HG03045 (cell line): Measurements from ENCODE around the gene IGFBP1.

Experiments used
- ATAC-seq: cut with Tn5 transposase; IDR thresholded peaks from one replicate; pipeline ENCODE4 v1.9.1; 2021; ENCODE audit warnings: mild to moderate bottlenecking, moderate library complexity; ENCODE audit not compliant: unreplicated experiment

The IGFBP1 gene

DNA sequence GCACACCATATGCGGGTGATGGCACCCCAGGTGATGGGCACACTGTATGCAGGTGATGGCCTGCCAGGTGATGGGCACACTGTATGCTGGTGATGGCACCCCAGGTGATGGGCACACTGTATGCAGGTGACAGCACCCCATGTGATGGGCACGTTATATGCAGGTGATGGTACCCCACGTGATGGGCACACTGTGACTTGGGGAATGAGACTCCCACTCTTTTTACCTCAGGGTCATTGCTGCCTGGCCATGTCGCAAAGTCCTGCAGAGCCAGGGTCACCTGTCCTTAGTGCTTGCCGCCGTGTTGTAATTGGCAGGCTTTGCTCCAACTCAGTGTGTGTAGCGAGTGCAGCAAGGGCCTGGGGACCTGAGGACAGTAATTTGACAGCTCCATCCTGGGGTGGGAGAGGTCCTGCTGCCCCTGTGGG is 7.8 kb upstream of the IGFBP1 start:
- no peak for ATAC-seq

DNA sequence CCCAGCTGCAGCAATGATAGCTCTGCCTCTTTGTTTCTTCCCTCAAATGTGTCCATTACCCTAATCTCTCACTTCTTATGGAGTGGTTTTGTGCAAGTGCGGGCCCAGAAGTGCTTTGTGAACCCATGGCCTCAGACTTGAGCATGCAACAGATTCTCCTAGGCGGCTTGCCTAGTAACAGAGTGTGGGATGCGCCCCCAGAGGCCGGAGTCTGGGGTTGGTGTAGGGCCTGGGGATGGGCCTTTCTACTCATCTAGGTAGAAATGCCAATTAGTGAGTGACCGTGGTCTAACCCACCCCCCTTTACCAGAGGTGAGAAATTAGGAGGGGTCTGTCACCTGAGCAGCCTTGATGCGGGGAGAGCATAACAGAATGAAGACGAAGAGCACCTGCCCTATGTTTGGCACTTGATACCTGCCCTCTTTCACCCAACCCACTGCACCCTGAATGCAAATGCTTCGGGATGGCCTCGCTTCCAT is 7.0 kb upstream of the IGFBP1 start:
- ATAC-seq: no peak

DNA sequence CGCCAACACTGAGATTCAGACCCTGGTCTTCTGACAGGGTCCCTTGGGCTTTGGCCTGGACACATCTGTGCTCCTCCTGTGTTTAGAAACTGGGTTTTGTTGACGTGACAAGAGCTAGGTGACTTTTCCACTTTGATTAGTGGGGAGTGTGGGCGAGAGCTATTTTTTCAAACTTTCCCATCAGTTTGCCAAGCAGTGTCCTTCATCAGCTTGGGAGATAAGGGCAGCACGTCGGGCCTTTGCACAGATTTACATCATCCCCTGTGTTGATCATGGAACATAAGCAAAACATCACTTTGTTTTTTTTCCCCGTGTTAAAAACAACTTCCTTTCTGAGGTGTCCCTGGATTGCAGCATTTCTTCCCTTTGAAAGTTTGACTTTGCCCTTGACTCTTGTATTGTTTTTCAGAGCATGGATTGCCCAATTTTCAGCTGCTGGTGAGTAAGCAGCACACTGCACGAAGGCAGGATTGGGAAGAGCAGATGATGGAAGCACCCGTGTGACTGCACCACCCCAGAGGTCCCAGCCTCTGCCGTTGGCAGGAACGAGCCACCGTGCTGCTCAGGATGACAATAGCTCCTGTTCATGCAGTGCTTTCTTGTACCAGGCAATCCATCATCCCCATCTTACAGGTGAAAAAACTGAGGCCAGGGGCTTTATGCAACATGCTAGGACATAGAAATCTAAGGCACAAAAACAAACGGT is 6.4 kb upstream of the IGFBP1 start:
- no peak for ATAC-seq

DNA sequence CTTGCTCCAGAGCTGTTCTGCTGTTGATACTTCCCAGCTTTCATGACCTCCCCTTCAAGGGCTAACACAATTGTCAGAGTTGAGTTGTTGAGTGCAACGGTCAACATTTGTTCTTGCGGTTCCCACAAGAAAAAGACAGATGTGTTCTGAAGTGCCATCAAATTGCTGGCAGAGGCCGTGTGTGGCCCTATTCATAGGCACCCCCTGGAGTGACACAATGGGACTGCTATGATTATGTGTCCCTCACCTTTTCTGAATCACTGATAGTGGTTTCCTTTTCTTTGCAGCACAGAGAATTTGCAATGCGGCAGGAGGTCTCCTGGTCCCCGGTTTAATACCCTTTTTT is 5.8 kb upstream of the IGFBP1 start:
- ATAC-seq: no peak

DNA sequence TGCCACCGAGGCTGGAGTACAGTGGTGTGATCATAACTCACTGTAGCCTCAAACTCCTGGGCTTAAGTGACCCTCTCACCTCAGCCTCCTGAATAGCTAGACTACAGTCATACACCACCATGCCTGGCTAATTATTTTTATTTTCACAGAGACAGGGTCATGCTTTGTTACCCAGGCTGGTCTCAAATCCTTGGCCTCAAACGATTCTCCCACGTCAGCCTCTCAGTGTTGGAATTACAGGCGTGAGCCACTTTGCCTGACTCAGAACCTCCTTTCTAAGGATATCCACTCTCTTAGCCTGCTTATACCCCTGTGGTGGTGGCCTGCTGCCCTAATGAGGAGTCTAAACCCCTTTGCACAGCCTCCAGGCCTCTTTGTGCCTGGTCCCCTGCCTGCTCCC is 4.2 kb upstream of the IGFBP1 start:
- ATAC-seq: no peak

DNA sequence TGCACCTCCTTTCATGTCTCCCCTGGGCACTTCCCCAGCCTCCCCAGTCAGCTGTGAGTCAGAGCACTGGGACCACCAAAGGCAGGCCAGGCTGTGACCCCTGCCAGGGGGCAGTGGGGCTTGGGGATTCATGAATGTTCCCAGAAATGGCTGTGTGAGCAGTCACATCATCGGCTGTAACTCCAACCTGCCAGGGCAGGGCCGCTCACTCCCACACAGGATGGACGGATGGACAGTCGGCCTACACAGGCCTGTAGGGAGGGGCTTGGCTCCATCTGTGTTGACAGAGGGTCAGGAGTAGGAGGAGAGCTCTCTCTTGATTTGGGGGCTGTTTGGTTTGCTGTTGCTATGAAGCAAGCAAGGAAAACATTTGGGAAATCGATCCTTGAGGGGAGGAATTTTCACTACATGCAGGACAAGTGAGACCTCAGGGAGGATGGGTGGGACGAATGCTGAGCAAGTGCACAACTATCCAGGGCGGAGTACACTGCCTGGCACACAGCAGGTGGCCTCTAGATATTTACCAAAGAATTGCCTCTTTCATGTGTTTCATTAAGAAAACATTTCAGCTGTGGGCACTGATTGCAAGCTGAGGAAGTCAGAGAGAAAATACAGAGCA is 2.9 kb upstream of the IGFBP1 start:
- ATAC-seq: no peak

DNA sequence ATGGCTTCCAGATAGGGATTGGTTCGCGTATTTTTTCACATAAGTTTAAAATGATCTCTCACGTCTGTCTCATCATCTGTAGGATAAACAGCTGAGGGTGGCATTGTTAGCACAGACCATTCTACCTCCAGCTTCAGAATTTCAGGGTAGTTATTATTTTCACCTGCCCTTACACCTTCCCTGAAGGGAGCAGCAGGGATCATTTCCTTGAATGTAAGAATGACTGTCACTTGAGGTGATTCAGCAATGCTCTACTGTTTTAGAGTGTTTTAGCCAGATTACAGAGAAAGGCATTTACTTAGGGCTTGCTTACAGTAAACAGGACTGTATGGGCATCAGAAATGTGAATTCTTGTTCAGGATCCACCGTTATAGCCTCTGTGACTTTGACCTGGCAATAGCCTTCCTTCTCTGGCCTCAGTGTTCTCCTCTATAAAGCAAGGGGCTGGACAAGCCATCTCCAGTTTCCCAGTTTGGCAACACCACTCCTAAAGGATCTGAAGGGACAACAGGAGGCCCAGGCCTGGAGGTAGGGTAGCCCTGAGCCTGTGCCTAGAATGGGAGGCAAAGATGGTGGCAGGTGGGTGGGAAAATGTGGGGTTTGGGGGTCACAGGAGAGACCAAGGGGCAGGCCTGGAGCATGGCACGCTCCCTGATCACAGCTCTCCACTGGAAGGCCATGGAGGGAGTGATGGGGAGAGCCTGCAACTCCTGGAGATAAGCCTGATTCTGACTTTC is 1.2 kb upstream of the IGFBP1 start:
- no peak for ATAC-seq

DNA sequence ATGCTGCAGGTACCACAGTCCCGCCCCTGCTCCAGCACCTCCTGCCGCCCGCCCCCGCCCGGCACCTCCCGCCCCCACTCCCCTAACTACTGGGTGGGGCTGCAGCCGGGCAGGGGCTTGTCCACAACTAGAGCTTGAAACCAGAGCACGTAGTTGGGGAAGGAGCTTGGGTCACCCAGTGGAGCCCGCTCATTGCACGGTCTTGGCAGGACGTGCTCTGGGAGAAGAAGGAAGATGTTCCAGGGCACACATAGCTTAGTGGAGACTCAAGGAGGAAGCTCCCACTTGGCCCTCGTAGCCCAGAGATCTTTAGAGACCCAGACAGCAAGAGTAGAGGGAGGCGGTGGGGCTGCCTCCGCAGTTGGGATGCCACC is 692 bp downstream of the IGFBP1 start:
- no peak for ATAC-seq

DNA sequence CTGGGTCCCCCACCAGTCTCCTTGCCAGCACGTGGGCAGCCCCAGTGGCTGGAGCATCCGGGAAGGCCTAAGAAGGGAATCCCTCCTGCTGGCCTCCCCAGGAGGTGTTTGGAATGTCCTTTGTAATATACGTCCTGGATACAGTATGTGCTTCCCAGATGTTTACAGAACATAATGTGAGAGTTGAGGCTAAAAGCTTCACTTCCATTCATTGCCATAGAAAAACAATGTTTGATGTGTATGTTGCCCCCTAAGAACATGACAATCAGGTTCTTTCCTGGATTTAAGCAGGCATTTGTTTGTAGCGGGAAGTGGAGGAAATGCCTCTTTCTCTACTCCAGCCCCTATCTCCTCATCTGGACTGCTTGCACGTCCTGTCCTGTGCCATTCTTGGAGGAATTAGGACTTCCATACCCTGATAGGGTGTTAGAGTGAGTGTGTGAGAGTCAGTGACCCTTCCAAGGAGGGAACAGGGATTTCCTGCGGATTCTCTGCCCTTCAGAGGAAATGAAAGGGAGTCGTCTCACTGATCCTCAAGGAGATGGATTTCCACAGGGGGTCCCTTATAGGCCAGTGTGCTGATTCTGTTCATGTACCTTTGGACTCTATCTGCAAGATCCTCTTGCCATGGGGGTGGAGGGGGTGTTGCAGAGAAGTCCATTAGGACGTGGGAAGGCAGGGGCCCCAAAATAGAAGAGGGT is 1.2 kb downstream of the IGFBP1 start:
- no peak for ATAC-seq

DNA sequence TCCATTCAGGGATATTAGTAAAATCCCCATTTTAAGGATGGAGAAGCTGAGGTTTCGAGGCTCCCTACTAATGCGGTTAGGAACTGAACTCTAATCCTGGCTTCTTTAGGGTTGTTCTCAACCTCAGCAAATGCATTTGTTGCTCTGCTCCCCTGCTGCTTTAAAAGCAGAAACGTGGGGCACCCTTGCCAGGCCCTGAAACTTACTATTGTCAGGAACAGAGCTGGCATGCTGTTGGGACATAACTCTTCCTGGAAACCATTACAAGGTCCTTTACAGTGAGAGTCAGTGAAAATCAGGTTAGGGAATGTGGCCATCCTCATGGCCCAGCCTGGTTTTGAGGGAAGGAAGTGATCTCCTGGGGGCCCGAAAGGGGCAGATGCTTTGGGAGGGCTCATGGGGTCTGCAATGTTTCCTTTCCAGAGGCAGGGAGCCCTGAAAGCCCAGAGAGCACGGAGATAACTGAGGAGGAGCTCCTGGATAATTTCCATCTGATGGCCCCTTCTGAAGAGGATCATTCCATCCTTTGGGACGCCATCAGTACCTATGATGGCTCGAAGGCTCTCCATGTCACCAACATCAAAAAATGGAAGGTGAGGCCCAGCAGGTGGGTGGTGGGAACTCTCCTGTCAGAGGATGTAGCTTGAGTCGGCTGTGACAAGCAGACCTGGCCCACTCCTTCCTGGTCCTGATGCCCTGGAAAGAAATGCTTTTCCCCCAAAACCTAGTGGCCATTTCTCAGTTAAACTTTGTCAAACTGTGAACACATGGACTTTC is 2.0 kb downstream of the IGFBP1 start:
- ATAC-seq: no peak

DNA sequence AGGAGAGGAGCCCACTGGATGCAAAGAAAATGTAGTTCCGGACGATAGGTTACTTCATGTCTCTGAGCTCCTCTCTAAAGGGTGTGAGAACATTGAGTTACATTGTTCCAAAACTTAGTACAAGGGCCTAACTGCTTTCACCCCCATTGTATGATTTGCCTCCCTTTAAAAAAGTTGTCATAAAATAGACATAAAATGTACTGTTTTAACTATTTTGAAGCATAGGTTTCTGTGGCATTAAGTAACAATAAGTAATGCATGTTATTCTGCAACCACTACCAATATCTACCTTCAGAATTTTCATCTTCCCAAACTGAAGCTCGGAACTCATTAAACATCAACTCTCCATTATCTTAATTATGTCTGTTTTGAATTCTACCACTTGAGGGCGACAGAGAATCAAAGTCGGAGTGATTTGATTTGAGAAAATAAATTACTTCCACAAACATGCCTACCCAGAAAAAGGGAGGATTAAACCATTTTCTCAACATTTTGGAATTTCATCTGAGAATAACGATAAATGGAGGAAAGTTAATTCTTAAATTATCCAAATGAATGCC is 2.7 kb downstream of the IGFBP1 start:
- no peak for ATAC-seq

DNA sequence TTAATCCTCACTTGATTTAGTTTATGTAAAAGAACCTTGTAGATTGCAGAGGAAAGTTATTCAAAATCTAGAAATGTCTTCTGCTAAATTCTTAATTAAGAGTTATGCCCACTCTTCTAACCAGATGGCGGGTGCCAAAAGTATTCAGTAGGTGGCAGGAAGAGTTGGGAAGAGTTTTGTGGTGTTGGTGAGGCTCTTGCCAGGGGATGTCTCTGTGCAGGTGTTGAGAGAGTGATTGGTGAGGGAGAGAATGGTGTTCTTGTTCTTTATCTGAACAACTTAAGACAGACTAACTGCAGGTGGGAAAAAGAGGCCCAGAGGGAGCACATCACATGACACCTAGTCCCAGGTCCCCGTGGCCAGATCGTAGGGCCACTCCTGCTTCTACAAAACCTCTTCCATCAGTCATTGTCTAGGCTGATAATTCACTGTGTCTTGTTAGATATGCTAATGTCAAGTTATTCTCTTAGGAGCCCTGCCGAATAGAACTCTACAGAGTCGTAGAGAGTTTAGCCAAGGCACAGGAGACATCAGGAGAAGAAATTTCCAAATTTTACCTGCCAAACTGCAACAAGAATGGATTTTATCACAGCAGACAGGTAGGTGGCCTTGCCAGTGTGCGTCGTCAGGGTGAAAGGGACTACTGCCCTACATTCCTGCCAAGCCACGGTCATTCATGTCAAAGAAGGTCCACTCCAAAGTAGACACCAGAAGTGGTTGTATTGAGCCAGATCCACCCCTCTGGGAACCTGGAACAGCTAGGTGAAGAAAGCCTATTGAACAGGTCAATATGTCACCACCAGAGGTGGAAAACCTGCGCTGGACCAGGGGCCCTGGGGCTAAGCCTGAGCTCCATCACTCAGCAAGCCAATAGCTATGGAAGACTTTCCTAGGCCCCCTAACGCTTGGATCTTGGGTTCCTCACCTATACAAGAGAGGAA is 3.4 kb downstream of the IGFBP1 start:
- ATAC-seq: no peak

DNA sequence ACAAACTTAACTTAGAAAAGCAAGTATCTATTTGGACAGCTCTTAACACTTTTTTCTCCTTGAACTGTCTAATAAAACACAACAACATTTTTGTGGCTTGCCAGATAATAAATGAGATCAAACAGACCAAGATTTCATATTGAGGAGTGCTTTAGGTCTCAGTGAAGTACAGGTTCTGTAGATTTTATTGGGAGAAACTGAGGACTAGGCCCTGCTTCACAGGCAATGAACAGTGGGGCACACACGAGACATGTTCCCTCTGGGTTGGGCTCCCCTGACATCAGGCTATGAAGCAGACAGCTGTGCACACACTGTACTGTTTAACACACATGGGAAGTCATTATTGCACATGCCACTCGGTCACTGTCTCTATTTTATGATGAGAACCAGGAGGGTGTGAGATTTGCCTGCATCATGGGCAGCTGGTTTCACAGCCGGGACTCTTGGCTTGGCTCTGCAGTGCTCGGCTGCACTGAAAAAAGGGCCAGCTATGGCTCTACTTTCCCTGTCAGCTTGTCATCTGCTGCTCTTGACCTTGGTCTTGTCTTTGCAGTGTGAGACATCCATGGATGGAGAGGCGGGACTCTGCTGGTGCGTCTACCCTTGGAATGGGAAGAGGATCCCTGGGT is 4.2 kb downstream of the IGFBP1 start:
- no peak for ATAC-seq

DNA sequence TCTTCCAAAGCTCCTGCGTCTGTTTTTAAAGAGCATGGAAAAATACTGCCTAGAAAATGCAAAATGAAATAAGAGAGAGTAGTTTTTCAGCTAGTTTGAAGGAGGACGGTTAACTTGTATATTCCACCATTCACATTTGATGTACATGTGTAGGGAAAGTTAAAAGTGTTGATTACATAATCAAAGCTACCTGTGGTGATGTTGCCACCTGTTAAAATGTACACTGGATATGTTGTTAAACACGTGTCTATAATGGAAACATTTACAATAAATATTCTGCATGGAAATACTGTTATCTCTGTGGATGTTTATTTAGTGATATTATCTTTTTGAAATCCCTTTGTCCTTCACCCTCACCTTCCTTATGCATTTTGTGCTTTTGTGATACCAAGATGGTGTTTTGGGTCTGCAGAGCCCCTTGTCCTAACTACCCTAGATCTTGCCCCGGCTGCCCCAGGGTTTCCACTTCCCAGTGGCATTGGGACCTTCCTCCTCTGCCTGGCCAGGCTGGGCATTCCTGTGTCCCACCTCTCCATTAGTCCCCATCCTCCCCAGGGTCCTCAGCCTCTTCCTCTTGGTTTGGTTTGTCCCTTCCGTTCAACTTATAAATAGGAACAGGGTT is 5.2 kb downstream of the IGFBP1 start:
- no peak for ATAC-seq

DNA sequence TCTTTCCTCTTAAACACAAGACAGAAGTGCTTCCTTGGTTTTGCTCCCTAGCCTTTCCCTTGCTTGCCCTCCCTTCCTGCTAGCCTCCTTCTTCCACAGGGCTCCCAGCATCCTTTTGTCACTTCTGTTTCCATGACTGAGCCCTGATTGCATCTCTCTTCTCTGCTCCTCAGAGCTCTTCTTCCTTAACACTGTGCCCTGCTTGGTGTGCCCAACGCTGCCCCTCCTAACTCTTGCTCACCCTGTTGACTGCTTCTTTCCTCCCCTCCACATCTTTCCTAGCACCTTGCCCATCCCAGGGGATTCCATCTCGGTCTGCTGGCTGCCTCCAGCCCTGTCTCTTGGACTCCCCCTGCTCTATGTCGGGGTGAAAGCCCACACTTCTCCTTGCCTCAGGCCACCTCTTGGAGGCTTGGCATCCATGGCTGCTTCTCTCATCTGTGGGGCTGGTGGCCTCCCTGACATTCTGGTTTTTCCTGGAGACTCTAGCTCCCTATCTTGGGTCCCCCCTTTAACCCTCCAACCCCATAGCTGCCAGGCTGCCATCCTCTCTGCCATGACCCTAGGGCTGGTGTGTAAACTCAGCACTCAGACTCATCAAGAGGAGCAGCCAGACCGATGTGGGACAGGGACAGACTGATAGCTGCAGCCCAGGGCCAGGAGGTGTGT is 5.8 kb downstream of the IGFBP1 start:
- ATAC-seq: no peak

DNA sequence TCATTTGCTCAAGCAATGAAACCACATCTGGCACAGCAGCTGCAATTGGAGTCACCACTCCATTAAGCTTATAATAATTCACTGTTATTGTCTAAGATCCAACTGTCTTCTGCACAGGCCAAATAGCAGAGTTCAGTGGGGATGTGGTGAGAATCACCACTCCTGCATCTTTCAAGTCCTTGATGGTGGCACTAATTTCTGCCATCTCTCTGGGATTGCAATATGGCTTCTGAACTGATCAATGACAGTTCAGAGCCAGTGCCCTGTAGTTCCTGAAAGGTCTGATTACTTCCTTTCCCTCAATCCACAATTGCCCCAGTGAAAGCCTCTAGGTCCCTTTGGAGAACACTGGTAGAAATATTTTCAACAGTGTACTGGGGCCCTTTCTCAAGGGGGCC is 6.4 kb downstream of the IGFBP1 start:
- ATAC-seq: no peak

DNA sequence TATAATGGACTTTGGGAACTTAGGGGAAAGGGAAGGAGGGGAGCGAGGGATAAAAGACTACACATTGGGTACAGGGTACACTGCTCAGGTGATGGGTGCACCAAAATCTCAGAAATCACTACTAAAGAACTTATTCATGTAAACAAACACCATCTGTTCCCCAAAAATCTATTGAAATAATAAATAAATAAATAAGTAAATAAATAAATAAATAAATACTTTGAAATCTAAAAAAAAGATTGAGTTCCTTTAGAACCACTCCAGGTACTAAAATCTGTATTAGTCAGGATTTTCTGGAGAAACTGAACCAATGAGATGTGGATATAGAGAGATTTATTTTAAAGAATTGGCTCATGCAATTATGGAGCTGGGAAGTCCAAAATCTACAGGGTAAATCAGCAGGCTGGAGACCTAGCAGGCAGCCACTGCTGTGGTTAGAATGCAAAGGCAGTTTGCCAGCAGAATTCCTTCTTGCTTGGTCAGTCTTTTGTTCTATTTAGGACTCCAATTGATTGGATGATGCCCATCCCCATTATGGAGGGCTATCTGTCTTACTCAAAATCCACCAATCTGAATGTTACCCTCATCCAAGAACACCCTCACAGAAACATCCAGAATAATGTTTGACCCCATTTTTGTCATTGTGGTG is 8.9 kb downstream of the IGFBP1 start:
- no peak for ATAC-seq

DNA sequence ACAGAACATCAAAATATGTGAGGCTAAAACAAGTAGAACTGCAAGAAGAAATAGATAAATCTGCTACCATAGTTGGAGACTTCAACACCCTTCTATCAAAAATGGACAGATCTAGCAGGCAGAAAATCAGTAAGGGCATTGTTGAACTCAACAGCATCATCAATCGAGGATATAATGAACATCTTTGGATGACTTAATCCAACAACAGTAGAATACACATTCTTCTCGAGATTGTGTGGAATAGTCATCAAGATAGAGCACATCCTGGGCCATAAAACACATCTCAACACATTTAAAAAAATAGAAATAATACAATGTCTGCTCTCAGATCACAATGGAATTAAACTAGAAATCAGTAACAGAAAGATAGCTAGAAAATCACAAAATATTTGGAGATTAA is 9.9 kb downstream of the IGFBP1 start:
- ATAC-seq: no peak
